Cortex of kidney (tissue), 1 donor: ENCODE results near the gene TNFRSF21.
"Not testable (repeated sequence)": the region's sequence is repeated elsewhere in the genome, so short reads cannot be mapped to it uniquely, and the experiment has no call there.

Experiments used
- DNase-seq: peaks from one replicate; lab custom pipeline; 2025; lab: John Stamatoyannopoulos, UW

TNFRSF21 gene

DNA sequence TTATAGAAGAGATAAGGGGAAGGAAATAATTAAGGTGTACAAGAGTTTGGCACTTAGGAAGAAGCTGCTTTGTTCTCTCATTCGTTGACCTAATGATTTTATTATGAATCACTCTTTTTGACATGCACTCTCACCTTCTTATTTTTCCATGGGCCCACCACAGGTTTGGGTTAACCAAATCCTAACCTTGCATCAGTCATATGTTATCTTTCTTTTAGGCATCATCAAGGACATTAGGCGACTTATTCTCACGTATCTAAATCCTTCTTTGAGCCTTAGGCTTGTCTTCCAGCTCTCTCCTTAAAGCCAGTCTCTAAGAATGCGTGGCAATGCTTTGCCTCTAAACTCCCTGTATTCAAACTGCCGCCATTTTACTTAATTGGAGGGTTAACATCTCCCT lies 58.3 kb downstream of the TNFRSF21 start:
- no peak for DNase-seq

DNA sequence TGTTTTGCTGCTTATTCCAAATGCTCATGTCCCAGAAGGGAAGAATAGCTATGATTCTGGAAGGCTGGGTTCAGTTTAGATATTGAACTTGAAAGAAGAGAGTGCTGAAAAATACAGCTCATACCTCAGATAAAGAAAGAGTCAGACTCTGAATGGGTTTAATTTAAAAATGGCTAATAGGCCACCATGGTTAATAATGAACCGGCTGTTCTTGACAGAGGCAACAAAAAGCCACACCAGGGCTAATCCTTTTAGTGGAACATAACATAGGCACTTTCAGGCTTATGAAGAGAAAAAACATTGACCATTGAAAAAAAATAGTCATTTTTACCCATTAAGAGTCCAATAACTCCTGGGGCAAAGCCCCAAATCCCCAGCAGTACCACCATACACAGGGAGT lies 59.4 kb downstream of the TNFRSF21 start:
- DNase-seq = no peak

DNA sequence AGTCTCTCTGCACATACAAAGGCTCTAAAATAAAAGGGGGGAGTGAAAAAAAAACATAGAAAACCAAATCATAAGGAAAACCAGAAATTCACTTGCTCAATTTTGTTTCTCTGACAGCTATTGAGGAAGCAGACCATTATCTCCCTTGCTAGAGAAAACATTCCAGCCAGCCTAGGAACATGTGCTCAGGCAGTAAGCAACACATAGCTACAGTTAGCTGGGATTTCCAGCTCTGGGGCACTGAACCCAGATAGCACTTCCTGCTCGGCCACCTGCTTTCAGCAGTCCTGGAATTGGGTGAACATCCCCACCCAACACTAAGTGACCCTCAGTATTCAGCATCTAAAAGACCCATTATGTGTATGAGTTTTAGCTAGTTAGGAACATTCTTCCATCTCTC lies 61.3 kb downstream of the TNFRSF21 start:
- DNase-seq = no peak

GRCh38 chr6:47247227-47247797 lies 62.4 kb downstream of the TNFRSF21 start:
- no peak for DNase-seq

DNA sequence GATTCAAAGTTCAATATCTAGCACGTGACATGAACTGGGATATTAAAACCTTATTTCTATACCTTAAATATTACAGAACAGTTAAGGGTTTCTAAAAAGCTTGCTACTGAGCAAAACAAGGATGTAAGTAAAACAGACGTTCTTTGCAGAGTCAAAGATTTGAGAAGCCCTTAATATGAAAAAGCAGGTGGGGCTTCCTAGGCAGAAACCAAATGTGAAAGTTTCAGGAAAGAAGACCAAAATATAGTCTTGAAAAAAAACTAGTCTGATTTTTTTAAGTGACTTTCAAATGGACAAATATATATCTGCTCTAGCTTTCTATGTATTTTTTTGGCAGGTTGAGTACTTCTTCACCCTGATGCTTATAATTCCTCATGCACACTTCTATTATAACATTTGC lies 63.2 kb downstream of the TNFRSF21 start:
- DNase-seq = no peak

- DNase-seq = no peak
Observed at GRCh38 chr6:47245745-47246371, 63.8 kb downstream of the TNFRSF21 start.

DNA sequence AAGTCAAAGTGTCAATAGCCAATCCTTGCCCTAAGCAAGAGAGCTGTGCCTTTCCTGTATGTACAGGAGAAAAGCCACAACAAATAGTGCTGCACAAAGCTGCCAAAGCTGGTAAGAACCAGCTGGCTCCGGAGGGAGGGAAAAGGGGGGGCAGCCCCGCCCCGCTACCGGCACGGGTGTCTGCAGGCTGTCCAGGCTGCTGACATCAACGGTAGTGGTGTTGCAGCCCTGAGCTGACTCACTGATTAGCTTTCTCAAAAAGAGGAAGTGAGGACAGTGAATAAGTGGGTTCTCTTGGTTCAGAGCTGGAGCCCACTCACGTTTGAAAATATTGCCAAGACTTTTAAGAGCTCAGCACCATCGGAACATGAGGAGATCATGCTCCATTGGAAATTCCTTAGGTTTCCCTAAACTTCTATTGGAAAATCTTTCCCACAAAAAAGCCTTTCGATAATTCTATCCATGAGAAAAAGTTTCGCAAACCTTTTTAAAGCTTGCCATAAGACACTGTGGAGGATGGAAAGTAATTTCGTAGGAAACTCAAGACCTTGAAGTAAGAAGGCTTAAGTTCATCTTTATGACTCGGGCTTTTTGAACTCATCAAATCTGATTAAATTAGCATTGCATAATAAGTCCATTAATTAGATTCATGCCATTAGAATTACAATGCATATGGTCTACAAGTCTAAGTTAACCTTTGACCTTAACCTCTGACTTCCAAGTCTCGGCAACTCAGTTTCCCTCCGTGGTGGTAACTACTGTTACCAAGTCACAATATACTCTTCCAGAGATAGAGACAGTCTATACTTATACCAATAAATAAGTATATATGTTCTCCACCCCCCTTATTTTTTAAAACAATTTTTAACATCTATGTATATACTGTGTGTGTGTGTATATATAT lies 67.0 kb downstream of the TNFRSF21 start:
- no peak for DNase-seq

DNA sequence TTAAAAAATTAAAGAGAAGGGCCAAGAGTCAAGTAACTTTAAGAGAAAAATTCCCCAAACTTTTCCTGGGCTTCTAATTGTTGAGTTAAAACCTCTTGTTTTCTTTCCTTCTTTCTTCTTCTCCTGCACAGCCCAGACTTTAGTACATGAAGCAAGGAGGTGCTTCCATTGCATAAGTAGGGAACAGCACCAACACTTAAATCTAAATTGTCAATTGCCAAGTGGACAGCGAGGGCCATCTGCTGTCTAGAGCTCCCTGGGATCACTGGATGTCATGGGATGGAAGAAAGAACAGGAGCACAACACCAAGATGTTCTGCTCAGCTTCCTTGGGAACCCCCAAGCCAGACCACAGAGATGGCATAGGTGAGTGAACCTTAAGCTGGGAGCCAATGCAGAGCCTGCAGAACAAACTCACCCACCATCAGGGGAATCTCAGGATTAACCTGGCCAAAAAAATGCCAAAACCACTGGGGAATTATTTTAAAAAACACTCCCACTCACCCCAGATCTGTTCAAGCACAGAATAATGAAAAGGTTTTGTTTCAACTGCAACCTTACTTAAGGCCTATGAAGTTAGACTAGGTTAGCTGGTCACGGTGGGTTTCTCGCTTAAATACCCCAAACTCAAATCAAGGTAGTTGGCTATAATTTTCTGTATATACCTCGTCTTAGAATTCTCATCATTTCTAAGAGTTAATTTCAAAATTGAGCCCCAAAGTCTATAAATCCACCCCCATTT lies 67.8 kb downstream of the TNFRSF21 start:
- DNase-seq = no peak

- no peak for DNase-seq
Observed at GRCh38 chr6:47240277-47240890, 69.3 kb downstream of the TNFRSF21 start.

DNA sequence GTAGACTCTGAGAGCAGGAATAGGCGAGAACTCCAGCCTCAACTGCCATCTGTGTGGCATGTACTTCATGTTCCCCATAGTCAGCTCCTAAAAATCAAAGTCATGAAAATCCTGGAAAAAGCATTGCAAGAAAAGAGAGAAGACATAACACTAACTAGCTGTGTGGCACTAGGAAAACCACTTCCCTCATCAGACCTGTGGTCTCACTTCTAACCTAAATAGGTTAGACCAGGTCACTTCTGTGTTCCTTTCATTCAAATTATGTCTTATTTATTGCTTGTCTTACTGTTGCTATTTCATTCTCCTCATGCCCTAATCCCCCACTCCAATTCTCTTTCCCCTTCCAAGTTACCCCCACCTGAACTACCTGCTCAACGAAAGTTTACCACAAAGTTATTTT lies 70.2 kb downstream of the TNFRSF21 start:
- DNase-seq = no peak

DNA sequence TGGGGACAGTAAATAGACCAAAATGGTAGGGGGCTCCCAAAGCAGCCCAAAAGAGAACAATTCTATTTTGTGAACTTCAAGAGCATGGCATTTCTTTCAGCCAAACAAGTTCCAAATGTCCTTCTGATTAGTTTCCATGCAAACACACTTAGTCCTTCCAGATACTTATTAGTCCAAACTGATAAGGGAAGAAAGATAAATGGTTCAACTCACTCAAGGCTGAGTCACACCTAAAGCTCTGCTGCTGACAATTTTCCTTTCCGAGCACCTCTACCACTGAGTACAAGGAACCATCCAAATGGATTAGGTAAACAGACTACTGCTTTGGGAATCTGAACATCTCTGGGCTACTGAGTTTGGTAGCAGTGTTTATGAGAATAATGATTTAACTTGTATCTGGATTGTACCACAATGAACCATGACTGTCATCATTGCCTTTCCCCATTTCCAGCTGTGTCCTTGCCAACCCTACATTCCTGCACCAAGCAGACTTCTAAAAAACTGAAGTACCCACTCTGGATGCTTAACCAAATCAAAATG lies 71.2 kb downstream of the TNFRSF21 start:
- DNase-seq = no peak

DNA sequence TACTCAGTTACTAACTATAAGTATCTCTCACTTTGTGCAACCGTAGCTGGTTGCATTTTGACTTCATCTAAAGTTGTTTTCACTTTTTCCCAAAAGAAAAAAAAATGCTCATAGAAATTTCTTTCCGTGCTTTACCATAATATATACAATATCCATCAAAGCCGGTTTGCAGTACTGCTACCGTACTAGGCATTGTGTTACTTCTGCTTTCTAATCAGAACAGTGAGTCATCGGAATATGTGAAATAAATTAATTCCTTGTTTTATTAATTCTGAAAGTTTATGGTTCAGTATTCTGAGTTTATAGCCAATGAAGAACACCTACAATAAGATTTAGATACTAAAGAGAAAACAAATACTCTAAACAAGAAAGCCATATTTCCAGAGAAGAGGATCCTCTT lies 72.5 kb downstream of the TNFRSF21 start:
- no peak for DNase-seq

GRCh38 chr6:47235964-47236760 lies 73.5 kb downstream of the TNFRSF21 start:
- no peak for DNase-seq

- no peak for DNase-seq
Observed at GRCh38 chr6:47235421-47235820, 74.3 kb downstream of the TNFRSF21 start.

GRCh38 chr6:47234266-47234933 lies 75.3 kb downstream of the TNFRSF21 start:
- DNase-seq = no peak

GRCh38 chr6:47231151-47231550 lies 78.6 kb downstream of the TNFRSF21 start:
- DNase-seq = no peak

GRCh38 chr6:47230579-47230978 lies 79.1 kb downstream of the TNFRSF21 start:
- no peak for DNase-seq

DNA sequence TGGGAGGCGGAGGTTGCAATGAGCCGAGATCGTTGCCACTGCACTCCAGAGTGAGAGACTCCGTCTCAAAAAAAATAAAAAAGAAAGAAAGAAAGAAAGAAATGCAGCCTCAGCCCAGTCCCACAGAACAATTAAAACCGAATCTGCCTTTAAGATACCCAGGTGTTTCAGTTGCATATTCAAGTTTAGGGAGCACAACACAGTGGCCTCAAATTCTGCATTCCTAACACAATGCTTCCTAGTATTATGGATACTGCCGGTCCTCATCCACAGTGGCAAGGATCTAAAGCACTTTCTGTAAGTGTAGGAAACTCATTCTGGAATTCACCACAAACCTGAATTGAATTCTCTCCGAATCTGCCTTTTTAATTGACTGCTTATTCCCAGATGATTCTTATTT lies 80.5 kb downstream of the TNFRSF21 start:
- no peak for DNase-seq

- not testable (repeated sequence) for DNase-seq
Observed at GRCh38 chr6:47228093-47228492, 81.6 kb downstream of the TNFRSF21 start.

- not testable (repeated sequence) for DNase-seq
Observed at GRCh38 chr6:47223251-47223650, 86.5 kb downstream of the TNFRSF21 start.
